NOMO-1 (cell line): ENCODE measurements around the gene LCORL.
"Not testable (repeated sequence)": the region's sequence is repeated elsewhere in the genome, so short reads cannot be mapped to it uniquely, and the experiment has no call there.

Experiments
- DNase-seq, 2 experiments: peaks; one replicate each; lab custom pipeline; 2025; ENCODE audit not compliant: unreplicated experiment in 2 of 2; lab: John Stamatoyannopoulos, UW

The LCORL gene

DNA sequence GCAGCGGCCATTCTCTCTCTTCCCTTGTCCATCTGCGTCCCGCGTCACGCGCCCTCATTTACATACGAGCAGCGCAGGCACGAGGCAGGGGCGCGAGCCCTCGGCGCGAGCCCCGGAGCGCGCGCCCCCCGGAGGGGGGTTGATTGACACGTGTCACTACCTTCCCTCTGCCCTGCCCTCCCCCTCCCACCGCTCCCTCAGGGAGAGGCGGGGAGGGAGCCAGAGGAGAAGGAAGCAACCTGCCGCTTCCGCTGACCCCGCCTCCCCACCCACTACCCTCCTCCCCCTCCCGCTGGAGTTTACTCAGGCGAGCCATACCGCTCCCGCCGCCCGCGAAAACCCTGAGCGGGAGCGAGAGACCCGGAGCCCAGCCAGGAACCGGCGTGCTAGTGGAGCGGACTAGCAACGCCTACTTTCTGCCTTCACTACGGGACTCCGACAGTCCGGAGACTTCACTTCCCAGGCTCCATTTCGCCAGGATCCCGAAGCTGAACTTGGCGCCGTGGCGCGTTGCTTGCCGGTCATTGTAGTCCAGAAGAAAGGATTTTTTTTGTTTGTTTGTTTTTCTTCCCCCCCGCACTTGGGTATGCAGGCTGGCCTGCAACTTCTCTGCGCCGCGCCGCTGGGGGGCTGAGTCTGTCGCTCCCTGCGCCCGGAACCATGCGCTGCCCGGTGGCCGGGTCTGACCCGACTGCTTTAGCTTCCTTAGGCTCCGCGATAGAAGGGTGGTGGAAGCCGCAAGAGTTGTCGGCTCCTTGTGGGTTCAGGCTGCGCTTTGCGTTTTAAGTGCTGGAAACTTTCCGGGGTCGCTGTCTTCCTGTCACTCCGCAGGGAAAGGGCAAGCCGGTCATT is at the start of gene LCORL:
Gene LCORL (minus strand): TSS at position 36 of the 852 bp plus-strand sequence. CDS start 4 bp downstream, at position 32.
- peak; percentile 95 to 97 for DNase-seq

DNA sequence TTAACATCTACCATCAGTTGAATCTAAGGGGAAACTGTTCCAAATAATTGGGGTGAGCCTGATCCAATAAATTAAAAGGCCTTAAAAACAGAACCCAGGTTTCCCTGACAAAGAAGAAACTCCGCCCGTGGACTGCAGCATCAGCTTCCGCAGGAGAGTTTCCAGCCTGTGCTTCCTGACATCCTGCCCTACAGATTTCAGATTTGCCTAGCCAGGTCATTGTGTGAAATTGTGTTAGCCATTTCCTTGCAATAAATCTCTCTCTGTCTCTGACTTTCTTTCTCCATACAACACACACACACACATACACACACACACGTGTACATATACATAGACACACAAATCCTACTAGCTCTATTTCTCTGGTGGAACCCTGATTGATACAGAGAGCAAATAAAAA is 48.3 kb upstream of the LCORL start:
- no peak for DNase-seq

DNA sequence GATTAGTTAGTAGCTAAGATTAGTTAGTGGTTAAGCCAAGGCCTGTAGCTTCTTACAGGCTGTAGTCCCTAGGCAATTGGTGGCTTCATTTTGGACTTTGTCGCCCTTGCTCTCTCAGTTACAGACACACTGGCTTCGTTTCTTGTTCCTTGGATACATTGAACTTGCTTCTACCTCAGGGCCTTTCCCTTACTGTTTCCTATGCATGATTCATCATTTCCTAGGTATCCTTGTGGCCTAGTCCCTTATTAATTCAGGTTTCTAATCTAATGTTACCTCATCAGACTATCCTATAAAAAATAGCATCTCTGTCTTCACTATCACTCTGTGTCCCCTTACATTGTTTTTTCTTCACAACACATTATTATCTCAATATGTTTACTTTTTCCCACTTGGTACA is 45.5 kb upstream of the LCORL start:
- DNase-seq, result no peak

DNA sequence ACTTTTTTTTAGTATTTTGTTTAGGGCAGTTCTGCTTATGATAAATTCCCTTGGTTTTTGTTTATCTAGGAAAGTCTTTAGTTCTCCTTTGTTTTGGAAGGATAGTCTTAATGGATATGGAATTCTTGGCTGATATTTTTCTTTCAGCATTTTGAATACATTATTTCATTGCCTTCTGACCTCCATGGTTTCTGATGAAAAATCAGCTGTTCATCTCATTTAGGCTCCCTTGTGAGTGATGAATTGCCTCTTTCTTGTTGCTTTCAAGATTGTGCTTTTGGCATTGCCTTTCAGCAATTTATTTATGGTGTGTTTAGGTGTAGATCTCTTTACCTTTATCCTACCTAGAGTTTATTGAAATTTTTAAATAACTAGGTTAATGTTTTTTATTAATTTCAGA is 41.5 kb upstream of the LCORL start:
- DNase-seq, result no peak

DNA sequence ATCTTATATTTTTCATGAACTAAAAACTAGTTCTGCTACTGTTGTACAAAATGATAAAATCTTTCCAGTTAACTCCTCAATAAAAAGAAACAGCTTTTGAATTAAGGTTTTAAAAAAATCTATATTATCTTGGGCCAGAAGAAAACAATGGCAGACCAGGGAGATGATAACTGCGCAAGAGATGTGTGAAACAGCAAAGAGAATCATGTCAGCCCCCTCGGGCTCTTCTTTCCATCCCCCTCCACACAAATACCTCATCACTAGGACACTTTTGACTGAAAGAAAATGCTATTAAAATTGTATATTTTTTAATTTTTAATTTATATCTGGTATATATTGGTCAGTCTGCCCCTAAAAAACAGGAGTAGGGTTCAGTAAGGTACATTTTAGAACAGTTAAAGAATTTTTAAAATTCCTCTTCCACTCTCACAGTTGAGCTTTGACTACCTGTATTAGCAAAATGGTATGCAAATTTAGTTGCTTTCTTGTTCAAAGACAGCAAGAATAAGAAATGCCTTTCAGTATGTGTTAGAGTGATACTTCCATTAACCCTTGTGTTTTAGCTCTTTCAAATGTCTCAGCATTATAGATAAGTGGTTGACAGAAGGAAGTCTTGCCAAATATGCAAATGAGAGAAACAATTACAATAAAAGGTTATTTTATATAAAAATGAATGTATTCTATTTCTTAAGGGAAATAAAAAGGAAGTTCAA is 36.4 kb upstream of the LCORL start:
- no peak for DNase-seq

DNA sequence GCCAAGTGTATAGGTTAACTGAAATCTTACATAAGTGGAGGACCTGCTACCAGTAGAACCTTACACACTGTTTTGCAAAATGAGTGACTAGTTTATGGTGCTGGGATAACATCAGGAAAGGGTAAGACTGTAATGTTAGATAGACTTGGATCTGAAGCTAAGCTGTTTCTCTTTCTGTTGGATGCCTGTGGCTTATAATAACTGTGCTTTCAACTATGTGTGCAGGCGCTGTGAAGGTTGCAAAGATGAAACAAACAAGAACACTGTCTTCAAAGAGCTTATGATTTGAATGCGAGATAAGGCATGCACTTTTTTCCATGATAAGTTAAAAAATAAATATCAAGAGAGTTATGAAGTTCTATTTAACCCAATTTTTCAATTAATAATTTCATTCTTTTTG is 34.5 kb upstream of the LCORL start:
- no peak for DNase-seq

DNA sequence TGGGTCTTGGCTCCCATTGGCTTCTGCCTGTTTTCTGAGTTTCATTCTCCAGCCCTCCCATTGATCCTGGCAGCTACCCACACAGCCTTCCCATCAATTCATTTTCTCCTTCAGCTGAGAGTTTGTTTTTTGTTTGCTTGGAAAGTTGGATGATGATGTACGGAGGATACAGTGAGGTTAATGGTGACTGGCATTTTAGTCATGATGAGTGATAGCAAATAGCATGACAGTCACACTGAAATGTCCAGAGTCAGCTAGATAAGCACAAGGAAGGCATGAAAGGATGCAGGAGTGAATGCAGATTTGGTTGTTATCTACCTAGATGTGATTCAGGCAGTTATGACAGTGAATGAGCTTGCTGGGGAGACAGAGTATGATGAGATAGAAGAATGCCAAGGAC is 30.6 kb upstream of the LCORL start:
- no peak for DNase-seq

DNA sequence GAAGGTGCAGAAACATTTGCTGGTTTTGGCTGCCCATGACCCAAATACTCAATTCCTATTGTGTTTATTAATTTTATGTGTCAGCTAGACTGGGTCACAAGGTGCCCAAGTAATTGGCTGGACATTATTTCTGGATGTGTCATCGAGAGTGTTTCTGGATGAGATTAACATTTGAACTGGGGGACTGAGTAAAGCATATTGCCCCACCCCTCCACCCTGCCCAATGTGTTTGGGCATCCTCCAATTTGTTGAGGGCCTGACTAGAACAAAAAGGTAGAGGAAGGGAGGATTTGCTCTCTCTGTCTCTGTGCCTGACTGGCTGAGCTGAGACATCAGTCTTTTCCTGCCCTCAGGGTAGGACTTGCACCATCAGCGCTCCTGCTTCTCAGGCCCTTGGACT is 29.7 kb upstream of the LCORL start:
- DNase-seq, result no peak

DNA sequence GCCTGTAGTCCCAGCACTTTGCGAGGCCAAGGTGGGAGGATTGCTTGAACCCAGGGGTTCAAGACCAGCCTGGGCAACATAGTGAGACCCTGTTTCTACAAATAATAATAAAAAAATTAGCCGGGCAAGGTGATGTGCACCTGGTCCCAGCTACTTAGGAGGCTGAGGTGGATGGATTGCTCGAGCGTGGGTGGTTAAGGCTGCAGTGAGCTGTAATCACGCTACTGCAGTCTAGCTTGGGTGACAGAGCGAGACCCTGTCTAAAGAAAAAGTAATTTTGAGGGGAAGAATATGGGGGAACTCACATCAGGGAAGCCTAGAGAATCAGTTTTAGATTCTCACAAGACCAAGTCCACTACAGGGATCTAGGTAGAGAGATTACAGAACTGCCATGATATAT is 28.9 kb upstream of the LCORL start:
- no peak for DNase-seq

DNA sequence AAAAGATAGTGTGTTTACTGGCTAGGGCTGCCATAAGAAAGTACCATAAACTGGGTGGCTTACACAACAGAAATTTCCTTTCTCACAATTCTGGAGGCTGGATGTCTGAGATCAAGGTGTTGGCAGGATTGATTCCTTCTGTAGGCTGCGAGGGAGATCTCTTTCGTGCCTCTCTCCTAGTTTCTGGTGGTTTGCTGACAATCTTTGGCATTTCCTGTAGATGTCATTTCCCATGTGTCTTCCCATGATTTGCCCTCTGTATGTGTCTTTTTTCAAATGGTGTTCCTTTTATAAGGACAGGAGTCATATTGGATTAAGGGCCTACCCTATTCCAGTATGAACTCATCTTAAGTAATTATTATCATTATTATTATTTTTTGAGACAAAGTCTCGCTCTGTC is 27.9 kb upstream of the LCORL start:
- DNase-seq, result no peak

DNA sequence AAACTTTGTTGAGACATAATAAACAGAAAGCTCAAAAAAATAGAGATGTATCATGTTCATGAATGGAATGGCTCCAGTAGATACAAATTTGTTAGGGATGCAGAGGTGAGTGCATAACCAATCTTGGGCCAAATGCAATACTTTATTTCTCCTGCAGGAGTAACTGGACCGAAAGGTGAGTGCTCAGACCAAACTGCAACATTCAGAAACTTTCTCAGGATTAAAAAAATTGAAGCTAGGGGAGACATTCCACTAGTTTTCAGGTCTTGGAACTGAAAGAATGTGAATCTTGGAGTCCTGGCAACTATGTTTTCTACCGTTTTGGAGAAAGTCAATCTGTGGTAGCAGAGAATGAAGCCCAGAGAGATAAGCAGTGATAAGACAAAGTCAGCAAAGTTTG is 21.2 kb upstream of the LCORL start:
- no peak for DNase-seq

DNA sequence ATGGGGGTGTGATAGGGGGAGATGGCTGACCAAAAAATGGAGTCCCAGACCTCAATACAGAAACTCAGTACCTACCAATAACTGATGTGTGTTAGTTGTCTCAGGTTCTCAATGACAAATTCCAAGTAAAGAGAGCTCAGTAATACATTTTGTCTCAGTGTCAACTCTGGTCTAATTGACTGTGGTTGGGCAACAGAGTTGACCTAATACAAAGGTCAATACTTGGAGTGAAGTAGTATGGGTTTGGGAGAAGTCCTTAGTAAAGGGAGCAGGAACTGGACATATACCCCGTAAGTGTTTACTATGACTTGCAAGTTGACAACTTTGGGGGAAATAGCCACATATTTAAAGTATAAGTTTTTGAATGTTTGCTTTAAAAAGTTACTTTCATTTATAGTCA is 20.5 kb upstream of the LCORL start:
- no peak for DNase-seq

DNA sequence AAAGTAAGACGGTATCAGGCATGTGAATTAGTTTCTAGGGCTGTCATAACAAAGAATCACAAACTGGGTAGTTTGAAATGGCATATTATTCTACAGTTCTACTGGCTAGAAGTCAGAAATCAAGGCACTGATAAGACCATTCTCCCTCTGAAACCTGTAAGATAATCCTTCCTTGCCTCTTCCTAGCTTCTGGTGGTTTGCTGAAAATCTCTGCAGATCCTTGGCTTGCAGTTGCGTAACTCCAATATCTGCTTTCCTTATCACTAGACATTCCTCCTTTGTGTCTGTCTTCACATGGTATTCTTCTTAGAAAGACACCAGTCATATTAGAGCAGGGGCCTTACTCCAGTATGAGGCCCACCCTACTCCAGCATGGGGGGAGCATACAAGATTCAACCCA is 19.6 kb upstream of the LCORL start:
- no peak for DNase-seq

DNA sequence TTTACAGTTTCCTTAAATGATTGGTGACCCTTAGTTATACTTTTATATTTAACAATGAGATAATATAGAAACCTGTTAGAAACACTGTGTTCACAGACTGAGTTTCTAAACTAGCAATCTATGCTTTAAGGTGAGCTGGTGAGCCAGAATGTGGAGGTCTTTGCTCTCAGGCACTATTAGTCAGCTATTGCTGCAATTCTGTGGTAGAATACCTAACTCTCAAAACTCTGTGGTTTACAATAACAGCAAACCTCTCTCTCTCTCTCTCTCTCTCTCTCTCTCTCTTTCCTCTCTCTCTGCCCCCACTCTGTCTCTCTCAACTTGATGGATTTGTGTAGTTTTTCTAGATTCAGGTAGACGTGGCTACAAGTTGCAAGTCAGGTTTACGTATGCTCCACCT is 17.6 kb upstream of the LCORL start:
- peak in 1 of 2 experiments; percentile 31 for DNase-seq

DNA sequence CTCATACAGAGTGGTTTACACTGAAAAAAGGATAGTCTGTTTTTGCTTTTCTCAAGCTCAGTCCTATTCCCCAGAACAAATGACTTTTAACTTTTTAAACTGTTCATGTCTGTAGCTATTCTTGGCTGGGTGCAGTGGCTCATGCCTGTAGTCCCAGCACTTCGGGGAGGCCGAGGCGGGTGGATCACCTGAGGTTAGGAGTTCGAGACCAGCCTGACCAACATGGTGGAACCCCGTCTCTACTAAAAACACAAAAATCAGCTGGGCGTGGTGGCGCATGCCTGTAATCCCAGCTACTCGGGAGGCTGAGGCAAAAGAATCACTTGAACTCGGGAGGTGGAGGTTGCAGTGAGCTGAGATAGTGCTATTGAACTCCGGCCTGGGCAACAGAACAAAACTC is 14.8 kb upstream of the LCORL start:
- DNase-seq, result not testable (repeated sequence)

DNA sequence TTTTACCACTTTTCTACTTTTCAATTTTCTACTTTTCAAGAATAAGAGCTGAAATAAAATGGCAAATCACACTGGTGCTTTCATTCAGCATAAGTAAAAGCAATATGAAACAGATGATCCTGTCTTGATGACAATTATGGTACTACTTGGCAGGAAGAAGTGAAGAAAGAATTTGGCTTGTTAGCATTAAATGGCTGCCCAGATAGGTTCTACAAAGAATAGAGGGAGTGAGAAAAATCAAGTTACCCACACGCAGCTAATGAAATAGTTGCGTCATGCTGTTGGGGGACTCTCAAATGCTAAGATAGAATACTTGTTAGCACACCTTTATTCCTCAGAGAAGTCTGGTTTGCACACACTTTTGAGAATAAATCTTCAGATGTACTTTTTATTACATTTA is 12.5 kb upstream of the LCORL start:
- DNase-seq, result peak in 1 of 2 experiments; percentile 6

DNA sequence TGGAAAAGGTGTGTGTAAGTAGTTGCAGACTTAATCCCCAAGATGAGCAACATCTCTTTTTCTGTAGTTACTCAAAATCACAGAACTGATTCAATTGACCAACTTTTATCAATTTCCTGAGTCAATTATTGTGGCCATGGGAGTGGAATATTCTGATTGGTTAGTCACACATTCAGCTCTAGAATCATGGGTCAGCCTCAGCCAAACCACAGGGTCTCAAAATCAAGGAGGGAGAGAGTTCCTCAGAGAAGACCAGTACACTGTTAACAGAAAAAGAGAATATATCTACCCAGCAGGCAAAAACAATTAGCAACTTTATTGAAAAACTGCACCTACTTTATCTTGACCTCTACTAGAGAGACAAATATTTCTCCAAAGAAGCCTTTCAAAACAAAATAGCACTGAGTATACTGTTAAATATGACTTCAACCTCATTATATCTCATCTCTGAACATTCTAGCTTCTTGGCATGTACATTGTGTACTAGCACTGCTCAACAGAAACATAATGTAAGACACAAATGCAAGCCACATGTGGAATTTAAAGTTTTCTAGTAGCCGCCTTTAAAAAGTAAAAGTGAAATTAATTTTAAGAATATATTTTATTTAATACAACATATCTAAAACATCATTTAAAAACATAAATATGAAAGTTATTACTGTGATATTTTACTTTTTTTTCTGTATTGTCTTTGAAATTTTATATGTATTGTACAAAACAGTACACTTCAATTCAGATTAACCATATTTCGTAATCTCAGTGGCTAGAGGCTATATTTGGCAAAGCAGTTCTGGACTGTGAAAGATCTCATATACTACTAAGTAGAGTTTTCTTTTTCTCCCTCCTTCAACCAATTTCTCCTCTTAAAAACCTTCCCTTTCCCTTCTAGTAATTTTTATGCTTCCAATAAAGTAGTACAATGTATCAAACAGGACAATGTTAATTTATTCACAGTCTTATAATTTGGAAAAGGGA is 11.8 kb upstream of the LCORL start:
- peak; percentile 3 to 31 for DNase-seq

DNA sequence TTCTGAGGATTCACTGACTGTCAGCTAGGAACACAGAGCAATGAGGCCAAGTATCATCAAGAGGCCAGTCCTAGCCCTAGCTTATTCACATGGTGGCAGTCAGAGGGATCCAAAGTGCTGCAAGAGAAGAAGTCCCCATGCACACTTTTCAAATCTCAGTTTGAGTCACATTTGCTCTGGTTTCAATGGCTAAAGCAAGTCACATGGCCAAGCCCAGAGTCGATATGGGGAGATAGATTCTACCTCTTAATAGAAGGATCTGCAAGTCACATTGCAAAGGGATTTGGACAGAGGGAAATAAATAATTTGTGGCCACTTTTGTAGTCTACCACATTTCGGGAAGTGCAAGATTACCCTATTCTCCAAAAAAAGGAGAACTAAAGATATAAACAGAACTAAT is 3.7 kb upstream of the LCORL start:
- DNase-seq, result peak; percentile 59 to 84

DNA sequence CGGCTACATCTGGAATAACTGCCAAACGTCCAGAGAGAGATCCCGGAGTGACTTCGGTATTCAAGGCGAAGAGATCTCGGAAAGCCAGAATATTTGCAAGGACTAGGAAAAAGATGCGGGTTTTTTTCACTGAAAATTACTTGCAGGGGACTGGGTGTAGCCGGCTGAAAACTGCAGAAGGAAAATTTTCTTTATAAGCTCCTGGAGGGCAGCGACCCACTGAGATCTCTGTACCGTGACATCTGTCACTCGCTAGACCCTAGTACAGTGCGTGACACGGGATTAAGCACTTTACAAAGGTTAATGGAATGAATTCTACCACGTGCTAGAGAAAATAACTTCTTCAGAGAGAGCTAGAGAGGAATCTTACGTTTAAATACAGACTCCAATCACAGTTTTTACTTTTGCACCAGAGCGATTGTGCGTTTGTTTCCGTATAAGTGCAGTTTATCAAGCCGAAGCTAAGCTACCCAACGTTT is 1.1 kb upstream of the LCORL start:
- DNase-seq, result peak in 1 of 2 experiments; percentile 14

DNA sequence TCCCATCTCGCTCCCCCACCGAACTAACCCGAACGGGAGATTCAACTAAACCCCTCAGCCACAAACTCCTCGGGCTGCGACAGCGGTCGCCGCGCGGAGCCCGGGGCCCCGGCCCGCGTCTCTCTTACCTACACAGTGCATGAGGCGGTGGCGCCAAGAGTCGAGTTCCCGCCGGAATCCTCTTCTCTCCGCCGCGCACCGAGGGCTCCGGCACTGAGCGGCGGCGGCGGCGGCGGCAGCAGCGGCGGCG is 160 bp downstream of the LCORL start:
- DNase-seq, result no peak
